Muscle layer of duodenum (tissue), 2 donors: ENCODE data around the gene TPD52L2.

ENCODE experiments used
- H3K27ac ChIP-seq: one replicate; pipeline ENCODE4 v1.7.0; 2013; ENCODE audit warnings: mild to moderate bottlenecking, low read length
- H3K27me3 ChIP-seq: one replicate; pipeline ENCODE4 v1.7.0; 2013; ENCODE audit warnings: low read depth, mild to moderate bottlenecking, control low read depth, low read length
- H3K36me3 ChIP-seq, 2 donors: one replicate each; pipeline ENCODE4 v1.7.0; 2013; ENCODE audit warnings: low read length in 2 of 2, control low read depth in 1 of 2, mild to moderate bottlenecking in 1 of 2; ENCODE audit not compliant: insufficient read depth in 2 of 2, control insufficient read depth in 1 of 2
- H3K4me1 ChIP-seq, 2 donors: one replicate each; pipeline ENCODE4 v1.7.0; 2013; ENCODE audit warnings: low read length in 2 of 2, mild to moderate bottlenecking in 2 of 2, control low read depth in 1 of 2, moderate library complexity in 1 of 2; ENCODE audit not compliant: insufficient read depth in 2 of 2, control insufficient read depth in 1 of 2
- H3K4me3 ChIP-seq, 2 donors: one replicate each; pipeline ENCODE4 v1.7.0; 2013; ENCODE audit warnings: low read length in 2 of 2, low read depth in 1 of 2, mild to moderate bottlenecking in 1 of 2
- H3K9me3 ChIP-seq, 2 donors: one replicate each; pipeline ENCODE4 v1.7.0; 2013; ENCODE audit warnings: low read length in 2 of 2, control low read depth in 1 of 2, mild to moderate bottlenecking in 1 of 2; ENCODE audit not compliant: control insufficient read depth in 1 of 2
- donor health status: healthy.

TPD52L2 gene

DNA sequence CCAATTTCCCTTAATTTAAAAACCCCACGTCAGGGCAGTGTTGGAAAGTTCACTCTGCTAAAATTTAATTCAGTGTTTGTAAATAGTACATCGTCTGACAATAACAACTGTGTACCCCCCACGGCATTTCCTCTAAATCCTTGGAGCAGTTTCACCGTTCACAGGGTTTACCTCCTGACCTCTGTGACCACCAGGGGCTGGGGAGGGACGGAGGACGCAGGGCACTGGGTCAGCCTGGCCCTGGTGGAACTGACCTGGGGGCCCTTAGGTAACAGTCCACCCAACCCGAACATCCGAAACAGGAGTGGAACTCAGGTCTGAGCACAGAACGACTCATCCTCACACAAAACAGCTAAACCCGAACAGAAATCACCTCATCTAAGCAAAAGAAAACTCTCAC is 36.1 kb upstream of the TPD52L2 start:
- H3K4me3 ChIP-seq, result peak overlapping the region in 1 of 2 donors; percentile 61
- no peaks in the 10 kb centered on the region for H3K9me3 ChIP-seq
- peaks cover 0 to 29% of the 10 kb centered on the region in 2 donors for H3K4me1 ChIP-seq
- H3K27me3 ChIP-seq, result peaks cover 22% of the 10 kb centered on the region
- no peaks in the 10 kb centered on the region for H3K36me3 ChIP-seq
- no peak overlapping the region for H3K27ac ChIP-seq

DNA sequence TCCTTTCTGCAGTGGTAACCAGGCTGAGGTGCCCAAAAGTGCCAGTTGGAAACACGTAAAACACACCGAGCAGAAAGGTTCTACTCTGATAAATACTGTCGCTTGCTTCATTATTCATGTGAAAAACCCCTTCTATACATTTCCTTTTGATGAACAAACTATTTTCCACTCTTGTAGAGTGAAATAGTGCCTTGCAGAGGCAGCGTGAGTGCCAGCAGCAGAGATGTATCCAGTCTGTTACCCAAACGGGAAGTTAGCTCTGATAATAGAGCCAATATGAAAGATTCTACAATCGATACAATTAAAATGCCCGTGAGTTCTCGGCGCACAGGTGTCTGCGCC is 35.5 kb upstream of the TPD52L2 start:
- Histone ChIP-seq H3K9me3 (no peaks in the 10 kb centered on the region), H3K27me3 (peaks cover 22% of the 10 kb centered on the region), H3K27ac (no peak overlapping the region), H3K4me3 (peak overlapping the region; percentile 61 to 62), H3K36me3 (no peaks in the 10 kb centered on the region), H3K4me1 (peaks cover 4 to 30% of the 10 kb centered on the region in 2 donors)

DNA sequence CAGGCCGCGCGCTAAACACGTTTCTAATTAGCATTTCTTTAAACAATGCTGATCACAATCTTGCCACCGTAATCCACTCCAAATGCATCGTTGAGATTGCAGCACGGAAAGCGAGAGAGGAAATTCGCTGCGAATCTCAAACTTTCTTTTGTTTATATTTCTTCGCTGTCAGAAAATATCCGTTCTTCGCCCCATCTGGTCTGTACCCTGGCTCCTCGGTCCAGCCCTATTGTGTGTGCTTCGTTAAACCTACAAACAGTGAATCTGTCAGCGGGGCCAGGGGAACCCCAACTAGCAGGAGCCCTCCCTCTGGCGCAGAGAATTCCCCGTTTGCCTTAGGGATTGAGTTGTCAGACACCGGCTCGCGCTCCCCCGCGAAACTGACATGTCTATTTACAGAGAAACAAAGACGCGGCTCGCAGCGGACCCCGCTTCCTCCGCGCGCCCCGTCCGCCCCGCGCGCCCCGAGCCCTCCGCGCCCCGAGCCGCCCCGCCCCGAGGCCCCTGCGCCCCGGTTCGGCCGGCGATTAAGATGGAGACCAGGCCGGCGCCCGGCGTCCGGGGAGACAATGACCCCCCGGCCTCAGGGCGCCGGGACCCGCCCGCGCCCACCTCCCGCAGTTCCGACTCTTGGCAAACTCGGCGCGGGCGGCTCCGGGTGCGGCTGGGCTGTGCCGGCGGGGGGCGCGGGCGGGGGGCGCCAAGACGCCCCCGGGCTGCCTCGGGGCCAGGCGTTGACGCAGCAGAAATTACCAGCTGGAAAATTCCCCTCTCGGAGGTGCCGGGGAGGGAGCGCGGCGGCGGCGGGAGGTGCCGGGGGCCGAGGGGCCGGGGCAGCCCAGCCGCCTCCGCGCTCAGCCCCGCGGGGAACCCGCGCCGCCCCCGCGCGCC is 34.9 kb upstream of the TPD52L2 start:
- Histone ChIP-seq H3K4me3 (peak overlapping the region; percentile 61 to 62), H3K9me3 (no peaks in the 10 kb centered on the region), H3K36me3 (no peaks in the 10 kb centered on the region), H3K27me3 (peaks cover 22% of the 10 kb centered on the region), H3K27ac (no peak overlapping the region), H3K4me1 (peaks cover 5 to 31% of the 10 kb centered on the region in 2 donors)

DNA sequence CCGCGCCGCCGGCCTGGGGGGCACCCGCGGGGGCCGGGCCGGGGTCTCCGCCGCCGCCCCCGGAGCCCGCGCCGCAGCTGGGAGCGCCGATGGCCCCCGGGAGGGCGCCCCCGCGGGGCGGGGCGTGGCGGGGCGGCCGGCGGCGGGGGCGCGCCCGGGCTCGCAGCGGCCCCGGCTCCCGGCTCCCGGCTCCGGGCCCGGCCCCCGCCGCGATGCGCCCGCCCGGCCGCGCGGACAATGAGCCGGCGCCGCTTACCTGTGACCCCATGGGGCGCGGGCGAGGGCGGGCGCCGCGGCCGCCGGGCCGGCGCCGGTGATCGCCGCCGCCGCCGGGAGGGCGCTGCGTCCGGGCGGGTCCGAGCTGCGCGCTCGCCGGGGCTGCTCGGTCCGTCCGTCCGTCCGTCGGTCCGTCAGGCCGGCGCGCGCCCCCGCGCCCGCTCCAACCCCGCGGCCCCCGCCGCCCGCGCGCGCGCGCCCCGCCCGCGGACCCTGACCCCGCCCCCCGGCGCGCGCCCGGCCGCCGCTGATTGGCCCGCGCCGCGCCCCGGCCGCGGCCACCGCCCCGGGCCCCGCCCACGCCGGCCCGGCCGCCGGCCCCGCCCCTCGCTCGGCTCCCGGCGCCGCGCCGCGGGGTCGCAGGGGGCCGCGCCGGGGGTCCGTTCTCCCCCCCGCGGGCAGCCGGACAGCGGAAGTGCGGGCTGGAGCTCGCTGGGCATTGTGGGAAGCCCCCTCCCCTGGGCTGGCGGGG is 34.1 kb upstream of the TPD52L2 start, which contains the start of gene ZBTB46:
Gene ZBTB46 (minus strand): TSS at position 424 of the 748 bp plus-strand sequence. CDS start 40,507 bp downstream, outside the sequence.
- Histone ChIP-seq H3K4me1 (peaks cover 5 to 35% of the 10 kb centered on the region in 2 donors), H3K36me3 (no peaks in the 10 kb centered on the region), H3K27me3 (peaks cover 22% of the 10 kb centered on the region), H3K9me3 (no peaks in the 10 kb centered on the region), H3K4me3 (peak within 1 kb of the TSS; percentile 61 to 62), H3K27ac (no peak within 1 kb of the TSS)

DNA sequence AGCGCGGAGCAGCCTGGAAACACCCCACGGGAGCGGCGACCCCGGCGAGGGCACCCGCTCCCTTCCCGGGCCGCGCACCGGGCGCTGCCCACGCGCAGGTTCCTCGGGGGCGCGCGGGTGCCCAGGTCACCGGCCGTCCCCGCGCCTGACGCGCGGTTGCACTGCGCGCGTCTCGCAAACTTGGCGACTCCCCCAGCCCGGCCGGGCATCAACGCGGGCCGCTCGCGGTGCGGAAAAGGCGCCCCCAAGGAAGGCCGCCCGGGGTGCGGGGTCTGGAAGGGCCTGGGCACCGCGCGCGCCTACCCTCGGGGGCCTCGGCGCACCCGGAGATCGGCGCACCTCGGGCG is 33.5 kb upstream of the TPD52L2 start:
- H3K4me1 ChIP-seq, result peaks cover 5 to 35% of the 10 kb centered on the region in 2 donors
- no peak overlapping the region for H3K27ac ChIP-seq
- peaks cover 22% of the 10 kb centered on the region for H3K27me3 ChIP-seq
- H3K4me3 ChIP-seq, result peak overlapping the region in 1 of 2 donors; percentile 60
- no peaks in the 10 kb centered on the region for H3K9me3 ChIP-seq
- H3K36me3 ChIP-seq, result no peaks in the 10 kb centered on the region

DNA sequence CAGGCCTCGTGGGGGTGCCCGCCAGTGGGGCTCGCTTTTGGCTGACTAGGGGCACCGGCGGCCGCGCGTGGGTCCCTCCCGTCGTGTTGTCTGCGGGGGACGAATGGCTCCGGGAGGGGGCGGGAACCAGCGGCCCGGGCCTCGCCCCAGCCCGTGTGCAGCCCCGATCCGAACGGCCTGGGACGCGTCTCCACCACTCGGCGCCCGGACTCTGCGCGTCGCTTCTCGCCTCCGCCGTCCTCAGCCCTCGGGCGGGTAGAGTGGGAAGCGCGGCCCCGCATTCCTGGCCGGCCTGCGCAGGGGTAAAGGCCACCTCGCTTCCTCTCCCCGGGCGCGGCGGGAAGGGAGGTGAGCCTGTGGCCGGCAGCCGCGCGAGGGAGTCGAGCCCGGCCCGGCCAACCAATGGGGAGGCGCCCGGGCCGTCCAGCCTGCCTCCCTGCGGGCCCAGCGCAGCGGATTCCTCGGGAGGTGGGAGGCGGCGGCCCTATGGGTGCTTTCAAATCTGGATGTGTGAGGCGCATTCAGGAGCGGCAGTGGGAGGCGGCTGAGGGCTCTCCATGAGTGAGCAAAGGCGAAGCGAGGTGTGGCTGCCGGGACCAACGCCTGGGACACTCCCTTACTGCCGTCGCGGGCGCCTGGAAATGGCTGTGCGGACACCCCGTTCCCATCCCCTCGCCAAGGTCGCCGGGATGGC is 32.9 kb upstream of the TPD52L2 start:
- Histone ChIP-seq H3K9me3 (no peaks in the 10 kb centered on the region), H3K27ac (no peak overlapping the region), H3K27me3 (peaks cover 22% of the 10 kb centered on the region), H3K4me1 (peaks cover 5 to 35% of the 10 kb centered on the region in 2 donors), H3K4me3 (peak overlapping the region in 1 of 2 donors; percentile 60), H3K36me3 (no peaks in the 10 kb centered on the region)

DNA sequence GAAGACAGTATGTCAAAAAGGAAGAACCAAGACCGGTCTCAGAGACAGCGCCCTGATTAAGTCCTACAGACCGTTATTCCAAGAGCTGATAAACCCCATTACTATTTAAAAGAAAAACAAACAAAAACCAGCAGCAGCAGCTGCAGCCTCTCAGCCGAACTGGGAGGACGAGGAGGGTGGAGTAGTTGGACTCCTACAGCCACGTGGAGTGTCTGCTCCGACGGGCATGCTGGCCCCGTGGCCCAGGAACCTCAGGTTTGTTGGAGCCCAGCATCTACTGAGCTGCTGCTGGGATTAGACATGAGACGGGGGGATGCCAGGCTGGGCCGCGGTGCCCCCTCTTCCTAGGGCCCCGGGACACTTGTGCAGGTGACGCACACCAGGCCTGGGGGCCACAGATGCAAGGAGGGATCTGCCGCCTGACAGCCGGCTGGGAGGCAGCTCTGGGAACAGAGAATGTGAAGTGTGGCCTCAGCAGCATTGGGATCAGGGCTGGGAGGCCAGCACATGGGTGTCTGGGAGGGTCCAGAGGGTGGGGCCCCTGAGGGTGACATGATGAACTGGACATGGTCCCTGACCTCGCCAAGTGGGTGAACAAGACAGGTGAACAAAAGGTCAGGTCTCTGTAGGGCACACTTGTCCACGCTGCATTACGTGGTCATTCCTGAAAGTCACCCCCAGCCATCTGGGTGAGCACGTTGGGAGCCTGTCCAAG is 31.1 kb upstream of the TPD52L2 start:
- H3K27me3 ChIP-seq, result peaks cover 11% of the 10 kb centered on the region
- H3K4me1 ChIP-seq, result peaks cover 5 to 34% of the 10 kb centered on the region in 2 donors
- H3K27ac ChIP-seq, result no peak overlapping the region
- no peaks in the 10 kb centered on the region for H3K9me3 ChIP-seq
- H3K36me3 ChIP-seq, result no peaks in the 10 kb centered on the region
- no peak overlapping the region for H3K4me3 ChIP-seq

DNA sequence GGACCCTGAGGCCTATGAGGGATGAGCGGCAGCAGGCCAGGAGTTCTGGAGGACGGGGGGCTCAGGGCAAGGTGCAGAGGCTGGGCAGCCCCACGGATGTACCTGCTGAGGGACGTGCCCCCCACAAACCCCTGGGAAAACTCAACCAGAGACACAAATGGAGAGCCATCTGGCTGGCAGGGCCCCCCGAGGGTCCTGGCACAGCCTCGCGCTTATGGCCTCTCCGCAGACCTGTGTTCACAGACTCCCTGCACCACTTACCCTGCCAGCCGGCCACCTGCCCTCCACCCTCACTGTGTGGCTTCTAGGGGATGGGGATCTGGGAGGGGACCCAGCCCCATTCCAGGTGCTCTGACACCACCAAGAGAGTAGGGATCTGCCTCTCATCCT is 30.6 kb upstream of the TPD52L2 start:
- Histone ChIP-seq H3K27ac (no peak overlapping the region), H3K27me3 (peaks cover 6% of the 10 kb centered on the region), H3K9me3 (no peaks in the 10 kb centered on the region), H3K4me1 (peaks cover 5 to 30% of the 10 kb centered on the region in 2 donors), H3K4me3 (no peak overlapping the region), H3K36me3 (no peaks in the 10 kb centered on the region)

DNA sequence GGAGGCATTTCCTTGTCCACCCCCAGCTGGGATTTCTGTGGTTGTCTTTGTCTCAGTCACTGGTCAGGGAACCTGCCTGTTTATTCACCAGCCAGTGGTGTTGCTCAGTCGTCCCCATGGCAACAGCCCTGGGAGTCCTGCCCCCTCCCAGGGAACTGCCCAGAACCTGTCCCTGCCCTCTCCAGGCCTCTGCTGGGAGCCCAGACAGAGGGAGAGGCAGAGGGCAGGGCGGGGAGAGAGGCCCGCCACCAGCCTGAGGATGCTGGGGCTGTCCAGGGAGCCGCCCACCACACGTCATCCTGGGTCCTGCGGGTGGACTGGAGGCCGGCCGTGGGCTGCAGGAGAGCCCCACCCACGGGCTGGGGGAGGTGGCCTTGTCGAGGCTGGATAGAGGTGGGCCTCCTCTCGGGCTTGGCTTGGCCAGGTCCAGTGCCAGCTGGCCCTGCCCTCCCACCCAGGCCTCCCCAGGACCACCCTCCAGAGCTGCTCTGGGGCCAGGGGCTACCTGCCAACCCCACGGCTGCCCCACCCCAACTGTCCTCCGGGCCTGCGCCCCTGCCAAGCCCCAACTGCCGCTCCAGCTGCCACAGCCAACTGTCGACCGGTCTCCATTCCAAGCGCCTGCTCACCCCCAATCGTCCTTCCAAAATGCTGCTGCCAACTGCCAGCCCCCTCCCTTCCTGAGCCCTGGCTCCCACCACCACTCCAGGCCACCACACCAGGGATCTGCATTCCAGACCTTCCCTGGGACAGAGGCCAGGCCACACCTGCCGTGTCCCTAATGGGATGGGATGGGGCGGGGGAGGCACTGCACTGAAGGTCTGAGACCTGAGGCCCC is 29.8 kb upstream of the TPD52L2 start:
- H3K27me3 ChIP-seq, result no peaks in the 10 kb centered on the region
- H3K27ac ChIP-seq, result no peak overlapping the region
- H3K4me1 ChIP-seq, result peaks cover 5 to 23% of the 10 kb centered on the region in 2 donors
- H3K4me3 ChIP-seq, result no peak overlapping the region
- H3K36me3 ChIP-seq, result no peaks in the 10 kb centered on the region
- H3K9me3 ChIP-seq, result no peaks in the 10 kb centered on the region
